ENCODE measurements around the gene KRTAP5-10. TPM values are rescaled to one million over a fixed set of nuclear protein-coding genes. Genes with fewer than 3 reads are reported as not detected.
A peak's percentile ranks its signal among the peaks of the same experiment; 100 is the strongest.
"Not testable (repeated sequence)": the region's sequence is repeated elsewhere in the genome, so short reads cannot be mapped to it uniquely, and the experiment has no call there.

KRTAP5-10 gene
- total and polyA plus RNA-seq, 12 donors: 0.06 to 0.48 (median 0.27) TPM; not detected in 9

DNA sequence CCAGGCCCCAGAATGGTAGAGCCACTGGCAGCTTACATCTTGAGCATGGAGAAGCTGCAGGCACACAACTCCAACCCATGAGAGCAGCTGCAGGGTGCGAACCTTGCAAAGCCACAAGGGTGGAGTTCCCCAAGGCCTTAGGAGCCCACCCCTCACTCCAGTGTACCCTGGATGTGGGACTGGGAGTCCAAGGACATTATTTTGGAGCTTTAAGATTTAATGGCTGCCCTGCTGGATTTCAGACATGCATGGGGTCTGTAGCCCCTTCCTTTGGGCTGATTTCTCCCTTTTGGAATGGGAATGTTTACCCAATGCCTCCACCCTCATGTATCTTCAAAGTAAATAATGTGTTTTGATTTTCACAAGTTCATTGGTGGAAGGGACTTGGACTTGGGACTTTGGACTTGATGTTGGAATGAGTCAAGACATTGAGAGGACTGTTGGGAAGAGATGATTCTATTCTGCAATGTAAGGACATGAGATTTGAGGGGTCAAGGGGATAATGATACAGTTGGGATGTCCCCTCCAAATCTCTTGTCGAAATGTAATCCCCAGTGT, 39.3 kb upstream of the KRTAP5-10 start:
- Histone ChIP-seq H3K4me3 (no peak overlapping the region), H3K27me3 (no peaks in the 10 kb centered on the region), H3K36me3 (replicated peaks in 1 of 2) (no peaks in the 10 kb centered on the region), H3K9me3 (replicated peaks in 1 of 3) (no peaks in the 10 kb centered on the region), H3K4me1 (replicated peaks in 1 of 2) (no peaks in the 10 kb centered on the region), H3K27ac (no peak overlapping the region)
- TF ChIP-seq, protein P1, sequence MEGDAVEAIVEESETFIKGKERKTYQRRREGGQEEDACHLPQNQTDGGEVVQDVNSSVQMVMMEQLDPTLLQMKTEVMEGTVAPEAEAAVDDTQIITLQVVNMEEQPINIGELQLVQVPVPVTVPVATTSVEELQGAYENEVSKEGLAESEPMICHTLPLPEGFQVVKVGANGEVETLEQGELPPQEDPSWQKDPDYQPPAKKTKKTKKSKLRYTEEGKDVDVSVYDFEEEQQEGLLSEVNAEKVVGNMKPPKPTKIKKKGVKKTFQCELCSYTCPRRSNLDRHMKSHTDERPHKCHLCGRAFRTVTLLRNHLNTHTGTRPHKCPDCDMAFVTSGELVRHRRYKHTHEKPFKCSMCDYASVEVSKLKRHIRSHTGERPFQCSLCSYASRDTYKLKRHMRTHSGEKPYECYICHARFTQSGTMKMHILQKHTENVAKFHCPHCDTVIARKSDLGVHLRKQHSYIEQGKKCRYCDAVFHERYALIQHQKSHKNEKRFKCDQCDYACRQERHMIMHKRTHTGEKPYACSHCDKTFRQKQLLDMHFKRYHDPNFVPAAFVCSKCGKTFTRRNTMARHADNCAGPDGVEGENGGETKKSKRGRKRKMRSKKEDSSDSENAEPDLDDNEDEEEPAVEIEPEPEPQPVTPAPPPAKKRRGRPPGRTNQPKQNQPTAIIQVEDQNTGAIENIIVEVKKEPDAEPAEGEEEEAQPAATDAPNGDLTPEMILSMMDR (IDR thresholded peaks at IDR 0.05): no peak
- TF ChIP-seq POLR2A (IDR thresholded peaks at IDR 0.05): no peak
- intact Hi-C loops (cut with DNase I): no loop called here
- 78 to 92% (median 83%) methylated on average over 1 to 2 of the region's 2 CpGs for WGBS, 4 donors
- DNase-seq: peak in 1 of 7 donors; percentile 3

DNA sequence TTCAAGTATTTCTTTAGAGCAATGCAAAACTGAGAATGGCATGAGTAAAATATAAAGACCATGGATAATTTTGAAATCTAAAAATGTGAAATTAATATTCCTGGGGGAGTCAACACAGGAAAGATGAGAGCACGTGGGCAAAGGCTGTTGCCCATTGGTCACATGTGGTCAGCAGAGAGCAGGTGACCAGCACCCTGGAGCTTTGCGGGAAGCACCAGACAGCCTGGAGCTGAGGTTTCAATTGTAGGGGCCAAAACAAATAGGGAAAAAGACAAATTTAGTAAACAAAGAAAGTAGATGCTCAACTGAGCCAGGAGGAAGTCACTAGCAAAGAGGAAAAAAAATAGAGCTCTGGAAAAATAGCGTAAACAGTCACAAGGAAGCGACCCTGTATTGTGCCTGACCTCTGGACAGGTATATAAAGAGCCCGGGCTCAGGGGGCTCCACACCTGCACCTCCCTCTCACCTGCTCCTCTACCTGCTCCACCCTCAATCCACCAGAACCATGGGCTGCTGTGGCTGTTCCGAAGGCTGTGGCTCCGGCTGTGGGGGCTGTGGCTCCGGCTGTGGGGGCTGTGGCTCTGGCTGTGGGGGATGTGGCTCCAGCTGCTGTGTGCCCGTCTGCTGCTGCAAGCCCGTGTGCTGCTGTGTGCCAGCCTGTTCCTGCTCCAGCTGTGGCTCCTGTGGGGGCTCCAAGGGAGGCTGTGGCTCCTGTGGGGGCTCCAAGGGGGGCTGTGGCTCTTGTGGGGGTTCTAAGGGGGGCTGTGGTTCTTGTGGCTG, 38.4 kb upstream of the KRTAP5-10 start, which contains the start of gene KRTAP5-7:
Gene KRTAP5-7 (plus strand): TSS at position 472 of the 780 bp plus-strand sequence. CDS start 34 bp downstream, at position 506.
- 62 to 65% (median 64%) methylated on average over 5 to 10 of the region's 10 CpGs for WGBS, 4 donors
- H3K36me3 ChIP-seq (replicated peaks in 1 of 2); H3K4me3 ChIP-seq; intact Hi-C loops (cut with DNase I); H3K9me3 ChIP-seq (replicated peaks in 1 of 3); H3K27ac ChIP-seq; H3K27me3 ChIP-seq; H3K4me1 ChIP-seq (replicated peaks in 1 of 2); DNase-seq: not testable (repeated sequence)

DNA sequence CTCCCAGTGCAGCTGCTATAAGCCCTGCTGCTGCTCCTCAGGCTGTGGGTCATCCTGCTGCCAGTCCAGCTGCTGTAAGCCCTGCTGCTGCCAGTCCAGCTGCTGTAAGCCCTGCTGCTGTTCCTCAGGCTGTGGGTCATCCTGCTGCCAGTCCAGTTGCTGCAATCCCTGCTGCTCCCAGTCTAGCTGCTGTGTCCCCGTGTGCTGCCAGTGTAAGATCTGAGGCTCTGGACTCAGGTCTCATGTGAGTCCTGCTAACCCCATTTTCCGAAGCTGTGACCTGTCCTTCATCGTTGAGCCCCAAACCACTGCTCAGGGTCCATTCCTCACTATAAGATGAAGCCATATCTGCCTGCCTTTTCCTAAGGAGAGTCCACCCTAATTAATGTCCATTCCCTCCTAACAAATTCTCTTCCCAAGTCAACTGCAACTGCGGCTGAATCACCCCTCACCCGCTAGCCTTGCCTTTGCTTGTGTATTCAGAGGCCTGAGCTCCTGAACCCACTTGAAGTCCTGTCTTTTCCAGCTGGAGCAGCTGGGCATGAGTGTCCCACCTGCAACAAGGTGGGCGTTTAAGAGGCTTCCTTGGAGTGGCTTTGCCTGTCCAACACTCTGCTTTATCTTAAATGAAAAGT, 37.7 kb upstream of the KRTAP5-10 start:
- Histone ChIP-seq H3K9me3 (replicated peaks in 1 of 3) (no peaks in the 10 kb centered on the region), H3K27me3 (no peaks in the 10 kb centered on the region), H3K27ac (no peak overlapping the region), H3K36me3 (replicated peaks in 1 of 2) (no peaks in the 10 kb centered on the region), H3K4me1 (replicated peaks in 1 of 2) (no peaks in the 10 kb centered on the region), H3K4me3 (no peak overlapping the region)
- TF ChIP-seq, protein P1 (IDR thresholded peaks at IDR 0.05): no peak
- no peak for TF ChIP-seq POLR2A (IDR thresholded peaks at IDR 0.05)
- WGBS, 4 donors: 87 to 95% (median 92%) methylated on average over 3 to 6 of the region's 6 CpGs
- intact Hi-C loops (cut with DNase I): no loop called here
- no peak for DNase-seq

DNA sequence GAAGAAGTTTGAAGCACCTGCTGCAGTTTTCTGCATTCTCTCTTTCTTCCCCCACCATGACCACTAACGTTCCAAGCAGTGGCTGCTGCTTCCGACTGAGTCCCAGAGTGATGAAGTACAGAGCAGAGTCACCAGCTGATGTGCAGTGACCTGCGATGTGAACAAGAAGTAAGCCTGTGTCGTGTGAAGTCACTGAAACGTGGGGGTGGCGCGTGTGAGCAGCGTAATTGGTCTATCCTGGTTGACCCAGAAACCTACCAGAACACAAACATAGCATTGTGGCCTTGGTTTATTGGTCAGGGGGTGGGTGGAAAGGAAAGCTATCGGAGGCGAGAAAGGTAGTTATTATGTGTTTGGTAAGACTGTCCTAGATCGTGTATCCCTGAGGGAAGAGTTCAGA, 34.8 kb upstream of the KRTAP5-10 start:
- Histone ChIP-seq H3K27me3 (no peaks in the 10 kb centered on the region), H3K4me3 (no peak overlapping the region), H3K4me1 (replicated peaks in 1 of 2) (no peaks in the 10 kb centered on the region), H3K27ac (no peak overlapping the region), H3K36me3 (replicated peaks in 1 of 2) (no peaks in the 10 kb centered on the region), H3K9me3 (replicated peaks in 1 of 3) (no peaks in the 10 kb centered on the region)
- 89 to 93% (median 91%) methylated on average over 11 of the region's 11 CpGs for WGBS, 4 donors
- no peak for DNase-seq
- TF ChIP-seq, protein P1 (IDR thresholded peaks at IDR 0.05): no peak
- no peak for TF ChIP-seq POLR2A (IDR thresholded peaks at IDR 0.05)
- intact Hi-C loops (cut with DNase I): no loop called here
